K562 (cell line): ENCODE results near the gene CENPX. TPM values are rescaled to one million over a fixed set of nuclear protein-coding genes. Genes with fewer than 3 reads are reported as not detected.

Experiments
- ATAC-seq: fragments of 200-7000 bp; cut with Tn5 transposase; 3 replicates; pipeline ENCODE4 v1.9.1; 2020; ENCODE audit warnings: moderate library complexity
- BruUV-seq: library from RNA; stranded (reverse); fragments of 400-500 nt; replicated peaks from 2 replicates; lab custom pipeline; 2021; lab: Mats Ljungman, UMichigan
- CTCF ChIA-PET: fragments of 300-600 bp; formaldehyde crosslinking; extraction: SDS; loops from one replicate; lab custom pipeline; 2021; ENCODE audit warnings: low intra/inter-chr PET ratio; lab: Yijun Ruan, JAX
- POLR2A ChIA-PET: fragments of 300-600, 350-650 bp; sonication (Branson Sonifier 250); formaldehyde crosslinking; extraction: SDS; loops from one replicate; lab custom pipeline; 2021; ENCODE audit warnings: antibody characterized with exemption, inconsistent platforms; lab: Yijun Ruan, JAX
- DNase-seq, 4 experiments: peaks; one replicate each; pipeline versions ENCODE4 v3.0.0 to v3.0.0-alpha.2; 2011 to 2018; ENCODE audit warnings: low spot score in 3 of 4, mixed read lengths in 3 of 4; ENCODE audit errors: extremely low read depth in 1 of 4
- FAIRE-seq: peaks from 2 replicates; lab custom pipeline; 2011; peaks lifted over from hg19 to GRCh38; lab: Jason Lieb, UNC
- H2AFZ ChIP-seq: 2 replicates; pipeline ENCODE4 v1.6.0; 2011; ENCODE audit warnings: low read depth, low read length, control low read depth, inconsistent platforms
- H3K27ac ChIP-seq: fragments of 200-600 bp; 3 replicates; pipeline ENCODE4 v1.8.0; 2011; ENCODE audit warnings: low read depth, mild to moderate bottlenecking, control low read depth, inconsistent platforms, low read length, moderate library complexity, mixed read lengths; ENCODE audit errors: extremely low read depth
- H3K27me3 ChIP-seq, 2 experiments: fragments of 300-600 bp in 1 of 2; 2 replicates in 1 of 2; 3 replicates in 1 of 2; pipeline versions ENCODE4 v1.6.0 to v1.8.0; 2011; ENCODE audit warnings: inconsistent platforms in 2 of 2, low read length in 2 of 2, mild to moderate bottlenecking in 1 of 2, mixed read lengths in 1 of 2, moderate library complexity in 1 of 2; ENCODE audit not compliant: control insufficient read depth in 2 of 2, insufficient read depth in 2 of 2
- H3K36me3 ChIP-seq: fragments of 300-600 bp; 3 replicates; pipeline ENCODE4 v1.8.0; 2011; ENCODE audit warnings: mild to moderate bottlenecking, low read length, inconsistent platforms; ENCODE audit not compliant: control insufficient read depth, insufficient read depth
- H3K4me1 ChIP-seq, 2 experiments: fragments of 200-600 bp in 1 of 2; replicated peaks in 1 of 2; 2 replicates in 1 of 2; 3 replicates in 1 of 2; pipeline versions ENCODE4 v1.5.1 to v1.8.0; 2011; ENCODE audit warnings: inconsistent platforms in 2 of 2, low read length in 2 of 2, mild to moderate bottlenecking in 1 of 2, mixed read lengths in 1 of 2, moderate library complexity in 1 of 2; ENCODE audit not compliant: control insufficient read depth in 2 of 2, insufficient read depth in 2 of 2
- H3K4me2 ChIP-seq: 2 replicates; pipeline ENCODE4 v1.6.1; 2011; ENCODE audit warnings: low read length, control low read depth, inconsistent platforms, mixed read lengths; ENCODE audit not compliant: insufficient read depth
- H3K4me3 ChIP-seq: fragments of 200-600 bp; sonication (generic), shearing (Covaris generic); 2 replicates; pipeline ENCODE4 v1.5.1; 2016; ENCODE audit warnings: control low read depth, inconsistent platforms
- H3K79me2 ChIP-seq: fragments of 200-600 bp; 3 replicates; pipeline ENCODE4 v1.8.0; 2011; ENCODE audit warnings: low read length, inconsistent platforms; ENCODE audit not compliant: control insufficient read depth, insufficient read depth
- H3K9ac ChIP-seq, 2 experiments: 2 replicates each; pipeline versions ENCODE4 v1.6.0 to v1.6.1; 2011; ENCODE audit warnings: low read depth in 2 of 2, low read length in 2 of 2, control low read depth in 1 of 2, inconsistent platforms in 1 of 2, mild to moderate bottlenecking in 1 of 2, mixed read lengths in 1 of 2; ENCODE audit not compliant: insufficient read depth in 1 of 2
- H3K9me1 ChIP-seq: one replicate; pipeline ENCODE4 v1.6.0; 2011; ENCODE audit warnings: inconsistent platforms, mild to moderate bottlenecking, low read length, moderate library complexity; ENCODE audit not compliant: control insufficient read depth, insufficient read depth
- H3K9me3 ChIP-seq: replicated peaks from 2 replicates; pipeline ENCODE4 v1.5.1; 2011; ENCODE audit warnings: low read depth, low read length, inconsistent platforms; ENCODE audit not compliant: control insufficient read depth, insufficient read depth
- H4K20me1 ChIP-seq: replicated peaks from 2 replicates; pipeline ENCODE4 v1.6.1; 2011; ENCODE audit warnings: low read length, inconsistent platforms, mixed read lengths; ENCODE audit not compliant: control insufficient read depth, insufficient read depth
- ASH1L ChIP-seq: fragments of 450-650 bp; IDR thresholded peaks from 2 replicates; pipeline ENCODE4 v1.6.1; 2018; ENCODE audit warnings: borderline replicate concordance, mild to moderate bottlenecking, low read depth; ENCODE audit not compliant: partially characterized antibody
- BCOR ChIP-seq: fragments of 450-650 bp; IDR thresholded peaks from 2 replicates; pipeline ENCODE4 v1.6.1; 2016
- CBFA2T2 ChIP-seq: fragments of 450-650 bp; conservative IDR thresholded peaks from 2 replicates; pipeline ENCODE4 v1.6.1; 2017; ENCODE audit warnings: mild to moderate bottlenecking
- CCNT2 ChIP-seq: IDR thresholded peaks from 2 replicates; pipeline ENCODE4 v1.6.1; 2011; ENCODE audit warnings: borderline replicate concordance, low read depth, mild to moderate bottlenecking, moderate library complexity, mixed read lengths, low read length; ENCODE audit not compliant: insufficient read length; ENCODE audit errors: extremely low read depth
- CHAMP1 ChIP-seq: fragments of 450-650 bp; IDR thresholded peaks from 2 replicates; pipeline ENCODE4 v1.6.1; 2016; ENCODE audit warnings: mild to moderate bottlenecking
- CHD1 ChIP-seq: fragments of 200-600 bp; sonication (generic); IDR thresholded peaks from one replicate; pipeline ENCODE4 v1.6.1; 2012; ENCODE audit warnings: mild to moderate bottlenecking, moderate library complexity, low read length, inconsistent platforms
- CTCF ChIP-seq, 3 experiments: IDR thresholded peaks in 2 of 3; conservative IDR thresholded peaks in 1 of 3; 2 replicates each; pipeline ENCODE4 v1.5.1; 2011 to 2012; ENCODE audit warnings: low read length in 3 of 3, mild to moderate bottlenecking in 3 of 3, control low read depth in 2 of 3, improper control_type of control experiment in 1 of 3, inconsistent platforms in 1 of 3, low read depth in 1 of 3, mixed read lengths in 1 of 3, moderate library complexity in 1 of 3; ENCODE audit not compliant: insufficient read depth in 2 of 3
- DACH1 ChIP-seq: fragments of 450-650 bp; IDR thresholded peaks from 2 replicates; pipeline ENCODE4 v1.6.1; 2018; ENCODE audit not compliant: partially characterized antibody
- HDAC6 ChIP-seq: IDR thresholded peaks from 2 replicates; pipeline ENCODE4 v1.6.1; 2012; ENCODE audit warnings: low read depth, mild to moderate bottlenecking, control low read depth, inconsistent platforms, low read length, moderate library complexity
- HES1 ChIP-seq: fragments of 450-650 bp; IDR thresholded peaks from 2 replicates; pipeline ENCODE4 v1.6.1; 2016; ENCODE audit warnings: low read depth, mild to moderate bottlenecking, moderate library complexity
- MED1 ChIP-seq: sonication (generic); formaldehyde crosslinking; IDR thresholded peaks from 2 replicates; pipeline ENCODE4 v1.8.1; 2023; ENCODE audit warnings: missing genetic modification reagents, borderline replicate concordance
- POLR2H ChIP-seq: IDR thresholded peaks from 2 replicates; pipeline ENCODE4 v1.6.1; 2016; ENCODE audit warnings: missing genetic modification characterization, low read depth, mild to moderate bottlenecking, control low read depth, missing compliant biosample characterization, moderate library complexity
- RBM14 ChIP-seq: fragments of 200-400 bp; formaldehyde crosslinking; IDR thresholded peaks from 2 replicates; pipeline ENCODE4 v1.6.1; 2018; ENCODE audit warnings: low read depth, mild to moderate bottlenecking, low read length, moderate library complexity, borderline replicate concordance; ENCODE audit not compliant: insufficient read depth
- SAP30 ChIP-seq: fragments of 200-600 bp; sonication (generic); IDR thresholded peaks from 2 replicates; pipeline ENCODE4 v1.6.1; 2012; ENCODE audit warnings: borderline replicate concordance, low read depth, mild to moderate bottlenecking, moderate library complexity, low read length, control low read depth, inconsistent platforms; ENCODE audit not compliant: insufficient read depth, poor library complexity, severe bottlenecking
- TEAD2 ChIP-seq: fragments of 450-650 bp; IDR thresholded peaks from 2 replicates; pipeline ENCODE4 v1.6.1; 2016; ENCODE audit warnings: missing genetic modification characterization, control low read depth, missing compliant biosample characterization
- WGBS: fragments of 100-300 bp; shearing (Covaris generic); methylation state at CpG from one replicate; pipeline ENCODE4 v1.1.6; 2016; ENCODE audit warnings: low coverage, mixed read lengths; ENCODE audit not compliant: insufficient coverage; ENCODE audit errors: missing lambda C conversion rate; 5-methylcytosine and 5-hydroxymethylcytosine counted together
- in situ Hi-C: fragments of 300-500 bp; cut with MboI; formaldehyde crosslinking; loops from 4 replicates; pipeline ENCODE4 v1.15.0; 2018; ENCODE audit warnings: inconsistent platforms, mixed read lengths
- intact Hi-C: fragments of 100-400 bp; cut with micrococcal nuclease; formaldehyde crosslinking; loops from 2 replicates; pipeline ENCODE4 v1.14.2; 2022
- polyA plus RNA-seq, 8 experiments: library from polyadenylated mRNA; depleted of rRNA in 4 of 8; stranded (reverse) in 5 of 8; unstranded in 3 of 8; fragments of >200 nt; fragmentation: Nextera tagmentation in 2 of 8; fragmentation: Illumina TruSeq in 1 of 8; extraction: Ambion mirVana in 2 of 8; extraction: Trizol in 1 of 8; gene quantifications; 2 replicates each; pipeline versions ENCODE4 v1.2.1 to v1.2.3, GENCODE V29; 2011 to 2014; ENCODE audit warnings: inconsistent platforms in 1 of 8, missing spikeins in 1 of 8
- total RNA-seq, 7 experiments: library from RNA; depleted of rRNA in 6 of 7; stranded (reverse); fragments of >200 nt in 6 of 7; fragmentation: Illumina TruSeq in 2 of 7; extraction: Trizol in 2 of 7; gene quantifications; 2 replicates each; pipeline versions ENCODE4 v1.2.1 to v1.2.3, GENCODE V29; 2011 to 2021; ENCODE audit warnings: low replicate concordance in 1 of 7

Gene CENPX
- total and polyA plus RNA-seq, 9 of the 15 experiments (the other 6 are each of a cell fraction or from before 2014, with no cell fraction given) = 32.7 to 352 (median 127) TPM

GRCh38 chr17:82065193-82065637, 42.5 kb upstream of the CENPX start:
- Histone ChIP-seq H3K27ac (peak overlapping the region; percentile 79), H3K27me3 (no peaks in the 10 kb centered on the region), H4K20me1 (no peaks in the 10 kb centered on the region), H2AFZ (peak overlapping the region; percentile 31; the same call in 1 of the 2 replicates), H3K4me3 (peak overlapping the region; percentile 99), H3K4me2 (peak overlapping the region; percentile 91), H3K9ac (peak overlapping the region; percentile 98 to 100), H3K79me2 (peaks cover 28% of the 10 kb centered on the region), H3K36me3 (peaks cover 42% of the 10 kb centered on the region; the same call in 2 of the 3 replicates), H3K4me1 (peaks cover 3 to 58% of the 10 kb centered on the region in 2 experiments; a peak in 3 of 5 replicates), H3K9me3 (no peaks in the 10 kb centered on the region), H3K9me1 (no peaks in the 10 kb centered on the region)
- in situ Hi-C loops = no loop called here
- BruUV-seq = no TSS peak
- FAIRE-seq = no peak
- ChIA-PET POLR2A (interaction anchor here (0.6 to 3.9 kb wide), 5 partner anchors 12 to 232 kb away, joined by 3 to 24 read pairs (median 4); partner anchors contain the start of gene FASN), CTCF (no interaction called here)
- 0% methylated on average over 38 of the region's 47 CpGs for WGBS
- no peak for DNase-seq
- peak; percentile 48 for ATAC-seq
- intact Hi-C loops = no loop called here
- TF ChIP-seq ASH1L = no peak
- no peak for TF ChIP-seq CCNT2
- no peak for TF ChIP-seq CHAMP1
- TF ChIP-seq RBM14 = 0 out of 2 replicates have a peak, but pooled peaks have one; percentile 25
- TF ChIP-seq CBFA2T2 = no peak
- TF ChIP-seq TEAD2 (tag) = no peak
- TF ChIP-seq DACH1 = no peak
- TF ChIP-seq SAP30 = peak; percentile 78
- no peak for TF ChIP-seq CTCF (IDR thresholded peaks at IDR 0.05 in 2 of 3, conservative IDR thresholded peaks at IDR 0.05 in 1 of 3; ENCODE audit: insufficient read depth in 2 of 3, low read depth in 1 of 3, low read length in 3 of 3)
- TF ChIP-seq CHD1 = peak; percentile 64
- no peak for TF ChIP-seq HES1
- TF ChIP-seq POLR2H (tag) = no peak
- no peak for TF ChIP-seq BCOR
- no peak for TF ChIP-seq HDAC6
- no peak for TF ChIP-seq MED1 (CRISPR knock-in tag)
